ENCODE measurements around the gene ENO4.

- TF ChIP-seq CTCF (IDR thresholded peaks at IDR 0.05 in 2 of 3, conservative IDR thresholded peaks at IDR 0.05 in 1 of 3; ENCODE audit: insufficient read depth in 2 of 3, low read depth in 1 of 3, low read length in 3 of 3) = no peak
- TF ChIP-seq SP2 (IDR thresholded peaks at IDR 0.05; ENCODE audit: extremely low read depth, low read depth, low read length, poor library complexity, severe bottlenecking) = no peak
- no peak for TF ChIP-seq CEBPB (tag; IDR thresholded peaks at IDR 0.05)
- TF ChIP-seq FOXK1 (CRISPR knock-in tag; IDR thresholded peaks at IDR 0.05; ENCODE audit: borderline replicate concordance) = no peak
- TF ChIP-seq HMBOX1 (IDR thresholded peaks at IDR 0.05) = no peak
- no peak for TF ChIP-seq NFIX (CRISPR knock-in tag; IDR thresholded peaks at IDR 0.05; ENCODE audit: low read depth)
- no peak for TF ChIP-seq CBX8 (IDR thresholded peaks at IDR 0.05; ENCODE audit: borderline replicate concordance, extremely low read depth, low read depth, low read length, poor library complexity, severe bottlenecking)
- TF ChIP-seq ZKSCAN1 (IDR thresholded peaks at IDR 0.05; ENCODE audit: low read depth, low read length) = no peak
- TF ChIP-seq YY1 (IDR thresholded peaks at IDR 0.05; ENCODE audit: borderline replicate concordance in 1 of 3, control insufficient read depth in 1 of 3, extremely low read depth in 1 of 3, insufficient read depth in 3 of 3, insufficient read length in 1 of 3, insufficient replicate concordance in 2 of 3, low read depth in 1 of 3, low read length in 2 of 3) = no peak
- no peak for TF ChIP-seq HDAC1 (IDR thresholded peaks at IDR 0.05)
- TF ChIP-seq CHD2 (IDR thresholded peaks at IDR 0.05; ENCODE audit: low read depth, low read length) = no peak
- no peak for TF ChIP-seq RBM22 (IDR thresholded peaks at IDR 0.05; ENCODE audit: low read depth, low read length, poor library complexity, severe bottlenecking)
- TF ChIP-seq ARID1B (IDR thresholded peaks at IDR 0.05) = no peak
Measured at GRCh38 chr10:116909307-116909706, 60.0 kb downstream of the ENO4 start.
